H1 (cell line): ENCODE measurements around the gene PLPP2. TPM values are rescaled to one million over a fixed set of nuclear protein-coding genes. Genes with fewer than 3 reads are reported as not detected.

ENCODE experiments used
- polyA plus RNA-seq, 7 experiments: library from polyadenylated mRNA; depleted of rRNA in 3 of 7; stranded (reverse) in 5 of 7; unstranded in 2 of 7; fragments of >200 nt in 5 of 7; fragments of 200-250 nt in 2 of 7; gene quantifications; 1 replicate in 5 of 7; 2 replicates in 1 of 7; 4 replicates in 1 of 7; pipeline versions ENCODE4 v1.2.1 to v1.2.3, GENCODE V29; 2011 to 2013; ENCODE audit warnings: missing spikeins in 2 of 7, mixed read lengths in 2 of 7
- total RNA-seq: library from RNA; stranded (reverse); fragmentation: NEBNext Ultra II Directional; extraction: Animal tissue kit (Norgen Biotek cat#: 25700); gene quantifications from 2 replicates; pipeline ENCODE4 v1.2.1, GENCODE V29; 2021
- TF ChIP-seq, protein P1 (sequence below): fragments of 300-600 bp; sonication (generic); IDR thresholded peaks from 2 replicates; pipeline ENCODE4 v1.7.1; 2012; ENCODE audit warnings: low read length, moderate library complexity, mild to moderate bottlenecking, inconsistent platforms; ENCODE audit not compliant: insufficient replicate concordance

PLPP2 gene
- total and polyA plus RNA-seq, 2 of the 8 experiments (the other 6 are each of a cell fraction or from before 2014, with no cell fraction given), result 101 to 195 TPM

DNA sequence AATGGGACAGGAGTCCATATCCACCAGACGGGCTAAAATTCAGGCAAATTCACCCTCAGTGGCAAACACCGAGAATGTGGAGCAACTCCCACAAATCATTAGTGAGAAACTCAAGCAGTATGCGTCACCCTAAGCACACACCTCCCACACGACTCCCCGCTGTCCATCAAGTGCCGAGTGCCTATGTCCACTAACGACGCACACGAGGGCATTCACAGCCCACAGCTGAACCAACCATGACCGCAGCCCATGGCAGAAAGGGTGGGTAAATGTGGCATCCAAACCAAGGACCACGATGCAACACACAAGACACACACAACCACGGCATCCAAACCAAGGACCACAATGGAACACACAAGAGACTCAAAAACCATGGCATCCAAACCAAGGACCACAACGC, 31.4 kb upstream of the PLPP2 start (continued):
- TF ChIP-seq, protein P1, sequence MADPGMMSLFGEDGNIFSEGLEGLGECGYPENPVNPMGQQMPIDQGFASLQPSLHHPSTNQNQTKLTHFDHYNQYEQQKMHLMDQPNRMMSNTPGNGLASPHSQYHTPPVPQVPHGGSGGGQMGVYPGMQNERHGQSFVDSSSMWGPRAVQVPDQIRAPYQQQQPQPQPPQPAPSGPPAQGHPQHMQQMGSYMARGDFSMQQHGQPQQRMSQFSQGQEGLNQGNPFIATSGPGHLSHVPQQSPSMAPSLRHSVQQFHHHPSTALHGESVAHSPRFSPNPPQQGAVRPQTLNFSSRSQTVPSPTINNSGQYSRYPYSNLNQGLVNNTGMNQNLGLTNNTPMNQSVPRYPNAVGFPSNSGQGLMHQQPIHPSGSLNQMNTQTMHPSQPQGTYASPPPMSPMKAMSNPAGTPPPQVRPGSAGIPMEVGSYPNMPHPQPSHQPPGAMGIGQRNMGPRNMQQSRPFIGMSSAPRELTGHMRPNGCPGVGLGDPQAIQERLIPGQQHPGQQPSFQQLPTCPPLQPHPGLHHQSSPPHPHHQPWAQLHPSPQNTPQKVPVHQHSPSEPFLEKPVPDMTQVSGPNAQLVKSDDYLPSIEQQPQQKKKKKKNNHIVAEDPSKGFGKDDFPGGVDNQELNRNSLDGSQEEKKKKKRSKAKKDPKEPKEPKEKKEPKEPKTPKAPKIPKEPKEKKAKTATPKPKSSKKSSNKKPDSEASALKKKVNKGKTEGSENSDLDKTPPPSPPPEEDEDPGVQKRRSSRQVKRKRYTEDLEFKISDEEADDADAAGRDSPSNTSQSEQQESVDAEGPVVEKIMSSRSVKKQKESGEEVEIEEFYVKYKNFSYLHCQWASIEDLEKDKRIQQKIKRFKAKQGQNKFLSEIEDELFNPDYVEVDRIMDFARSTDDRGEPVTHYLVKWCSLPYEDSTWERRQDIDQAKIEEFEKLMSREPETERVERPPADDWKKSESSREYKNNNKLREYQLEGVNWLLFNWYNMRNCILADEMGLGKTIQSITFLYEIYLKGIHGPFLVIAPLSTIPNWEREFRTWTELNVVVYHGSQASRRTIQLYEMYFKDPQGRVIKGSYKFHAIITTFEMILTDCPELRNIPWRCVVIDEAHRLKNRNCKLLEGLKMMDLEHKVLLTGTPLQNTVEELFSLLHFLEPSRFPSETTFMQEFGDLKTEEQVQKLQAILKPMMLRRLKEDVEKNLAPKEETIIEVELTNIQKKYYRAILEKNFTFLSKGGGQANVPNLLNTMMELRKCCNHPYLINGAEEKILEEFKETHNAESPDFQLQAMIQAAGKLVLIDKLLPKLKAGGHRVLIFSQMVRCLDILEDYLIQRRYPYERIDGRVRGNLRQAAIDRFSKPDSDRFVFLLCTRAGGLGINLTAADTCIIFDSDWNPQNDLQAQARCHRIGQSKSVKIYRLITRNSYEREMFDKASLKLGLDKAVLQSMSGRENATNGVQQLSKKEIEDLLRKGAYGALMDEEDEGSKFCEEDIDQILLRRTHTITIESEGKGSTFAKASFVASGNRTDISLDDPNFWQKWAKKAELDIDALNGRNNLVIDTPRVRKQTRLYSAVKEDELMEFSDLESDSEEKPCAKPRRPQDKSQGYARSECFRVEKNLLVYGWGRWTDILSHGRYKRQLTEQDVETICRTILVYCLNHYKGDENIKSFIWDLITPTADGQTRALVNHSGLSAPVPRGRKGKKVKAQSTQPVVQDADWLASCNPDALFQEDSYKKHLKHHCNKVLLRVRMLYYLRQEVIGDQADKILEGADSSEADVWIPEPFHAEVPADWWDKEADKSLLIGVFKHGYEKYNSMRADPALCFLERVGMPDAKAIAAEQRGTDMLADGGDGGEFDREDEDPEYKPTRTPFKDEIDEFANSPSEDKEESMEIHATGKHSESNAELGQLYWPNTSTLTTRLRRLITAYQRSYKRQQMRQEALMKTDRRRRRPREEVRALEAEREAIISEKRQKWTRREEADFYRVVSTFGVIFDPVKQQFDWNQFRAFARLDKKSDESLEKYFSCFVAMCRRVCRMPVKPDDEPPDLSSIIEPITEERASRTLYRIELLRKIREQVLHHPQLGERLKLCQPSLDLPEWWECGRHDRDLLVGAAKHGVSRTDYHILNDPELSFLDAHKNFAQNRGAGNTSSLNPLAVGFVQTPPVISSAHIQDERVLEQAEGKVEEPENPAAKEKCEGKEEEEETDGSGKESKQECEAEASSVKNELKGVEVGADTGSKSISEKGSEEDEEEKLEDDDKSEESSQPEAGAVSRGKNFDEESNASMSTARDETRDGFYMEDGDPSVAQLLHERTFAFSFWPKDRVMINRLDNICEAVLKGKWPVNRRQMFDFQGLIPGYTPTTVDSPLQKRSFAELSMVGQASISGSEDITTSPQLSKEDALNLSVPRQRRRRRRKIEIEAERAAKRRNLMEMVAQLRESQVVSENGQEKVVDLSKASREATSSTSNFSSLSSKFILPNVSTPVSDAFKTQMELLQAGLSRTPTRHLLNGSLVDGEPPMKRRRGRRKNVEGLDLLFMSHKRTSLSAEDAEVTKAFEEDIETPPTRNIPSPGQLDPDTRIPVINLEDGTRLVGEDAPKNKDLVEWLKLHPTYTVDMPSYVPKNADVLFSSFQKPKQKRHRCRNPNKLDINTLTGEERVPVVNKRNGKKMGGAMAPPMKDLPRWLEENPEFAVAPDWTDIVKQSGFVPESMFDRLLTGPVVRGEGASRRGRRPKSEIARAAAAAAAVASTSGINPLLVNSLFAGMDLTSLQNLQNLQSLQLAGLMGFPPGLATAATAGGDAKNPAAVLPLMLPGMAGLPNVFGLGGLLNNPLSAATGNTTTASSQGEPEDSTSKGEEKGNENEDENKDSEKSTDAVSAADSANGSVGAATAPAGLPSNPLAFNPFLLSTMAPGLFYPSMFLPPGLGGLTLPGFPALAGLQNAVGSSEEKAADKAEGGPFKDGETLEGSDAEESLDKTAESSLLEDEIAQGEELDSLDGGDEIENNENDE, result no peak
- TF ChIP-seq, all 59 proteins: peak for 0
